Hepatocyte (in vitro differentiated cells): ENCODE data around the gene SNTG2.
"Not testable (repeated sequence)": the region's sequence is repeated elsewhere in the genome, so short reads cannot be mapped to it uniquely, and the experiment has no call there.

ENCODE experiments used
- CTCF ChIP-seq: fragments of 200-600 bp; sonication (generic); IDR thresholded peaks from 2 replicates; pipeline ENCODE4 v1.5.1; 2016; ENCODE audit warnings: antibody characterized with exemption, mild to moderate bottlenecking; ENCODE audit not compliant: poor library complexity
- EZH2phosphoT487 ChIP-seq: fragments of 200-600 bp; sonication (generic); IDR thresholded peaks from one replicate; pipeline ENCODE4 v1.6.1; 2018; ENCODE audit warnings: antibody characterized with exemption, mild to moderate bottlenecking, low read depth, moderate library complexity; ENCODE audit not compliant: unreplicated experiment, severe bottlenecking

- TF ChIP-seq CTCF, EZH2phosphoT487: not testable (repeated sequence)
Measured at GRCh38 chr2:1387954-1388725, 437.5 kb downstream of the SNTG2 start.
